ENCODE results near the gene TLE2.

DNA sequence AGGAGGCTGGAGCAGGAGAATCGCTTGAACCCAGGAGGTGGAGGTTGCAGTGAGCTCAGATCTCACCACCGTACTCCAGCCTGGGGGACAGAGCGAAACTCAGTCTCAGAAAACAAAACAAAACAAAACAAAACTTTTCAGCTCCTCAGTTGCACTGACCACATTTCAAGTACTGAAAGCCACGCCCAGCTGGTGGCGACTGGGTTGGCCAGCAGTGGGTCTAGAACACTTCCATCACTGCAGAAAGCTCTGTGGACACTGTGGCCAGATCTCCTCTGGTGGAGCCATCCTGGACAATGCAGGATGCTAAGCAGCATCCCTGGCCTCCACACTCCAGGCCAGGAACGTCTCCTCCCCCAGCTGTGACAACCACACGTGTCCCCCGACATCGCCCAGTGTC is 21.1 kb downstream of the TLE2 start:
- TF ChIP-seq, protein P1, sequence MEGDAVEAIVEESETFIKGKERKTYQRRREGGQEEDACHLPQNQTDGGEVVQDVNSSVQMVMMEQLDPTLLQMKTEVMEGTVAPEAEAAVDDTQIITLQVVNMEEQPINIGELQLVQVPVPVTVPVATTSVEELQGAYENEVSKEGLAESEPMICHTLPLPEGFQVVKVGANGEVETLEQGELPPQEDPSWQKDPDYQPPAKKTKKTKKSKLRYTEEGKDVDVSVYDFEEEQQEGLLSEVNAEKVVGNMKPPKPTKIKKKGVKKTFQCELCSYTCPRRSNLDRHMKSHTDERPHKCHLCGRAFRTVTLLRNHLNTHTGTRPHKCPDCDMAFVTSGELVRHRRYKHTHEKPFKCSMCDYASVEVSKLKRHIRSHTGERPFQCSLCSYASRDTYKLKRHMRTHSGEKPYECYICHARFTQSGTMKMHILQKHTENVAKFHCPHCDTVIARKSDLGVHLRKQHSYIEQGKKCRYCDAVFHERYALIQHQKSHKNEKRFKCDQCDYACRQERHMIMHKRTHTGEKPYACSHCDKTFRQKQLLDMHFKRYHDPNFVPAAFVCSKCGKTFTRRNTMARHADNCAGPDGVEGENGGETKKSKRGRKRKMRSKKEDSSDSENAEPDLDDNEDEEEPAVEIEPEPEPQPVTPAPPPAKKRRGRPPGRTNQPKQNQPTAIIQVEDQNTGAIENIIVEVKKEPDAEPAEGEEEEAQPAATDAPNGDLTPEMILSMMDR (IDR thresholded peaks at IDR 0.05), result no peak
- TF ChIP-seq POLR2A (IDR thresholded peaks at IDR 0.05), result no peak
